NCI-H2081 (cell line): Measurements from ENCODE around the gene OLFM1.

Source experiments
- DNase-seq, 2 experiments: peaks; one replicate each; lab custom pipeline; 2025; lab: John Stamatoyannopoulos, UW

Gene OLFM1

GRCh38 chr9:135090081-135090480 is 2.6 kb downstream of the OLFM1 start:
- no peak for DNase-seq

GRCh38 chr9:135090547-135090946 is 3.1 kb downstream of the OLFM1 start:
- DNase-seq, result no peak

GRCh38 chr9:135091545-135091944 is 4.1 kb downstream of the OLFM1 start:
- no peak for DNase-seq

GRCh38 chr9:135093111-135093510 is 5.6 kb downstream of the OLFM1 start:
- DNase-seq, result no peak

GRCh38 chr9:135093911-135094584 is 6.6 kb downstream of the OLFM1 start:
- no peak for DNase-seq

- no peak for DNase-seq
Measured at GRCh38 chr9:135095470-135096407, 8.3 kb downstream of the OLFM1 start.

GRCh38 chr9:135096408-135096895 is 9.0 kb downstream of the OLFM1 start:
- DNase-seq, result no peak

GRCh38 chr9:135098400-135099105 is 11.1 kb downstream of the OLFM1 start:
- DNase-seq, result no peak

- no peak for DNase-seq
Measured at GRCh38 chr9:135099574-135099973, 12.1 kb downstream of the OLFM1 start.

- DNase-seq, result no peak
Measured at GRCh38 chr9:135100241-135100681, 12.8 kb downstream of the OLFM1 start.

- no peak for DNase-seq
Measured at GRCh38 chr9:135100725-135101410, 13.4 kb downstream of the OLFM1 start.

GRCh38 chr9:135101486-135101885 is 14.0 kb downstream of the OLFM1 start:
- no peak for DNase-seq

GRCh38 chr9:135101926-135102325 is 14.5 kb downstream of the OLFM1 start:
- no peak for DNase-seq

GRCh38 chr9:135102331-135102730 is 14.9 kb downstream of the OLFM1 start:
- no peak for DNase-seq

- DNase-seq, result no peak
Measured at GRCh38 chr9:135103001-135103446, 15.6 kb downstream of the OLFM1 start.

GRCh38 chr9:135103931-135104639 is 16.6 kb downstream of the OLFM1 start:
- DNase-seq, result no peak

- no peak for DNase-seq
Measured at GRCh38 chr9:135104761-135105160, 17.3 kb downstream of the OLFM1 start.

GRCh38 chr9:135105211-135105745 is 17.8 kb downstream of the OLFM1 start:
- DNase-seq, result no peak

- DNase-seq, result no peak
Measured at GRCh38 chr9:135105938-135106491, 18.5 kb downstream of the OLFM1 start.

- DNase-seq, result no peak
Measured at GRCh38 chr9:135106551-135107270, 19.2 kb downstream of the OLFM1 start.
